Ovary (tissue), 9 donors: ENCODE results near the gene GPR173. TPM values are rescaled to one million over a fixed set of nuclear protein-coding genes. Genes with fewer than 3 reads are reported as not detected.

Experiments used
- DNase-seq, 5 donors: peaks; one replicate each; pipeline ENCODE4 v3.0.0-alpha.2; 2019 to 2020
- H3K27ac ChIP-seq, 2 donors: fragments of 200-600 bp; one replicate each; pipeline versions ENCODE4 v1.5.1 to v1.8.0; 2019 to 2022
- H3K27me3 ChIP-seq: fragments of 200-600 bp; one replicate; pipeline ENCODE4 v1.8.0; 2022
- H3K36me3 ChIP-seq: fragments of 200-600 bp; sonication (generic); one replicate; pipeline ENCODE4 v1.5.1; 2019
- H3K4me1 ChIP-seq: one replicate; pipeline ENCODE4 v1.8.1; 2013; ENCODE audit warnings: mild to moderate bottlenecking, moderate library complexity; ENCODE audit not compliant: insufficient read depth
- H3K4me3 ChIP-seq: fragments of 200-600 bp; sonication (generic); one replicate; pipeline ENCODE4 v1.5.1; 2017
- H3K9me3 ChIP-seq, 2 donors: fragments of 200-600 bp in 1 of 2; sonication (generic) in 1 of 2; one replicate each; pipeline versions ENCODE4 v1.5.1 to v1.8.1; 2013 to 2019; ENCODE audit warnings: mild to moderate bottlenecking in 1 of 2, moderate library complexity in 1 of 2
- CTCF ChIP-seq, 3 donors: fragments of 450-650 bp in 2 of 3; fragments of 200-600 bp in 1 of 3; IDR thresholded peaks; one replicate each; pipeline versions ENCODE4 v1.5.1 to v1.8.0; 2016 to 2022; ENCODE audit warnings: antibody characterized with exemption in 3 of 3, mild to moderate bottlenecking in 1 of 3
- EP300 ChIP-seq: sonication (generic); formaldehyde crosslinking; IDR thresholded peaks from one replicate; pipeline ENCODE4 v1.6.1; 2017; ENCODE audit warnings: antibody characterized with exemption
- POLR2A ChIP-seq: fragments of 450-650 bp; IDR thresholded peaks from one replicate; pipeline ENCODE4 v1.6.1; 2017; ENCODE audit warnings: antibody characterized with exemption, mild to moderate bottlenecking, moderate library complexity
- WGBS, 3 donors: extraction: QIAGEN DNeasy Blood & Tissue Kit in 1 of 3; methylation state at CpG; one replicate each; pipeline versions ENCODE4 v1.1.5 to v1.1.7; 2013 to 2017; 5-methylcytosine and 5-hydroxymethylcytosine counted together
- intact Hi-C, 4 donors: fragments of 100-400 bp; cut with DNase I; formaldehyde crosslinking; loops; one replicate each; pipeline versions ENCODE4 v1.11.0 to v1.15.1; 2022 to 2023
- polyA plus RNA-seq, 2 donors: library from polyadenylated mRNA; stranded (reverse); fragments of 200-250 nt in 1 of 2; fragments of 350-450 nt in 1 of 2; fragmentation: Illumina TruSeq in 1 of 2; extraction: RNeasy Lipid Tissue Mini Kit (QIAGEN cat#74804) in 1 of 2; gene quantifications; one replicate each; pipeline ENCODE4 v1.2.3, GENCODE V29; 2013 to 2014
- total RNA-seq, 7 donors: library from RNA; depleted of rRNA in 2 of 7; stranded (reverse); fragments of >200 nt in 2 of 7; fragmentation: NEBNext Ultra II Directional in 3 of 7; extraction: Animal tissue kit (Norgen Biotek cat#: 25700) in 3 of 7; gene quantifications; one replicate each; pipeline versions ENCODE4 v1.1.0 to v1.2.4, GENCODE V29; 2016 to 2023
- donor health status: DM: no; HTN: no; CAD: no; lungs with moderate emphysema.
- donor health status: DM: no; HTN: no; CAD: no.
- donor health status: Bipolar disorder and iron deficiency.
- donor health status: DM: yes; HTN: yes; CAD: no.
- donor health status: DM: no; HTN: no; CAD: no.
- donor health status: DM: yes; HTN: yes; CAD: no.

GPR173 gene
- total and polyA plus RNA-seq, 9 donors = 2.9 to 15.6 (median 8.3) TPM

DNA sequence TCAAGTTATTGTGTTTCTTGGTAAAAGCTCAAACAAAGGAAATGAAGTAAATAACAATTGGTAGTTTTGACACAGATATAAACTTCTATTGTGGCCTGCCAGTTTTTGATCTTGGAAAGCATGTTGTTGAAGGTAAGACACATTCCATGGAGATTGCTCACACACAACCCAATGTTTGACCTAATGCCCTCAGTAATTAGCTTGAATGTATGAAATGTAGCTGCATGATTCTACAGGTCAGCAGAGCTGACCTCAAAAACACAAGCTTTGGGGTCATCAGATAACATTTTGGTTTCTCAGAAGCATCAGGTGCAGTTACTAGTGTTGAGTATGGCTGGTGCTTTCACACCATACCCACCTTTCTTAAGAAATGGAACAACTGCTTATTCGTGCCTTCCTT lies 16.5 kb downstream of the GPR173 start:
- no peaks in the 10 kb centered on the region for H3K36me3 ChIP-seq
- 55 to 62% (median 58%) methylated on average over 1 of the region's 1 CpG for WGBS, 3 donors
- intact Hi-C loops = no loop called here

DNA sequence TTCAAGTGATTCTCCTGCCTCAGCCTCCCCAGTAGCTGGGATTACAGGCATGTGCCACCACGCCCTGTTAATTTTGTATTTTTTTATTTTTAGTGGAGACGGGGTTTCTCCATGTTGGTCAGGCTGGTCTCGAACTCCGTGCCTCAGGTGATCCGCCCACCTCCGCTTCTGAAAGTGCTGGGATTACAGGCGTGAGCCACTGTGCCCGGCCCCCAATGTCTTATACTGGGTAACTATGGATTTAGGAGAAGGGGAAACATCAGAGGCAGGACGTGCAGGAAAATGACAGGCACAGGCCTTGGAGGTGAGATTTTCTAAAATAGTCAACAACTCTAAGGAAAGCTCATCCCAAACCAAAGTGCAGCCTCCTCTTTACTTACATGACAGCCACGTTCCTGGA lies 22.5 kb downstream of the GPR173 start:
- H3K27ac ChIP-seq = peak overlapping the region in 1 of 2 donors; percentile 91
- 65 to 72% (median 67%) methylated on average over 10 of the region's 10 CpGs for WGBS, 3 donors

More for the DNA sequence above, 16.5 kb downstream of the GPR173 start:
- Histone ChIP-seq H3K4me3 (no peak overlapping the region), H3K27ac (no peak overlapping the region), H3K4me1 (no peaks in the 10 kb centered on the region), H3K9me3 (no peaks in the 10 kb centered on the region), H3K27me3 (no peaks in the 10 kb centered on the region)
- DNase-seq = no peak
- TF ChIP-seq CTCF (IDR thresholded peaks at IDR 0.05) (no peak), EP300 (no peak), POLR2A (no peak)

DNA sequence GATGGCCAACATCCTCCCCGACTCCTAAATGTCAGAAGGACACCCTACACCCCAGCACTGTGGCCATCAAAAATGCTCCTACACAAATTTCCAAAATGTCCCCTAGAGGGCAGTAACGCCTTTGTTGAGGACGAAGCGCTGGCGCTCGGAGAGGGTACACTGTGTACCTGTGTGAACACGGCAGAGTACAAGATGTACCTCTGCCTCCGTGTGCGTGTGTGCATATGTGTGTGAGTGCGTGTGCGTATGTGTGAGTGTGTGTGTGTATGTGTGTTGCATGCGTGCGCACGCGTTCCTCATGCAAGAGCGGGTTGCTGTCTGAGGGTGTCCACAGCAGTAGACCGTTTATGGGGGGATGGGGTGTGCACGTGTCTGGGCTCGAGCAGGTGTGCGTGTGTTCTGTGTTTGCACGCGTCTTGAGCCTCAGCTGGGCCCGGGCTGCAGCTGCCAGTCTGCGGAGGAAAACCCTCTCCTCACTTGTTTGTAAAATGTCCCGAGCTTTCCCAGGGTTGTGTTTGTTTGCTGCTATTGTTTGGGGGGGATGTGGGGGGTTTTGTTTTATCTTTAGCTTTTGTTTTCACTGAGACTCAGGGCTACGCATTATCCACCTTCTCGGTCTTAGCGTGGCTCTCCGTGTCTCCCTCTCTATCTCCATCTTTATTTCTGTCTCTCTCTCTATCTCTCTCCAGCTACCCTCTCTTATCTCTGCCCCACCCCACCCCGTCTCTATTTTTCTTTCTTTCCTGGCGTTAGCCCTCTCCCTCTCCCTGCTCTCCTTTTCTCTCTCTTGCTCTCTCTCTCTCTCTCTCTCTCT lies 23.2 kb downstream of the GPR173 start:
- Histone ChIP-seq H3K4me1 (peaks cover 2% of the 10 kb centered on the region), H3K27ac (peak overlapping the region; percentile 36 to 91), H3K4me3 (peak overlapping the region; percentile 28), H3K27me3 (no peaks in the 10 kb centered on the region), H3K9me3 (no peaks in the 10 kb centered on the region), H3K36me3 (no peaks in the 10 kb centered on the region)
- 8 to 12% (median 9%) methylated on average over 26 to 31 of the region's 31 CpGs for WGBS, 3 donors
- DNase-seq = peak; percentile 69 to 84 (median 75)
- intact Hi-C loops = loop anchor here in 1 of 4 donors (2.0 kb wide), 1 partner anchor 17 kb away; no protein-coding TSS in a partner anchor
- TF ChIP-seq CTCF (IDR thresholded peaks at IDR 0.05) (peak; percentile 40 to 77 (median 72)), POLR2A (peak; percentile 39), EP300 (peak; percentile 99)

More for the DNA sequence above, 22.5 kb downstream of the GPR173 start:
- TF ChIP-seq CTCF (IDR thresholded peaks at IDR 0.05) (no peak), POLR2A (no peak), EP300 (no peak)
- intact Hi-C loops = no loop called here
- no peak for DNase-seq
- Histone ChIP-seq H3K4me1 (peaks cover 2% of the 10 kb centered on the region), H3K36me3 (no peaks in the 10 kb centered on the region), H3K9me3 (no peaks in the 10 kb centered on the region), H3K27me3 (no peaks in the 10 kb centered on the region), H3K4me3 (no peak overlapping the region)

DNA sequence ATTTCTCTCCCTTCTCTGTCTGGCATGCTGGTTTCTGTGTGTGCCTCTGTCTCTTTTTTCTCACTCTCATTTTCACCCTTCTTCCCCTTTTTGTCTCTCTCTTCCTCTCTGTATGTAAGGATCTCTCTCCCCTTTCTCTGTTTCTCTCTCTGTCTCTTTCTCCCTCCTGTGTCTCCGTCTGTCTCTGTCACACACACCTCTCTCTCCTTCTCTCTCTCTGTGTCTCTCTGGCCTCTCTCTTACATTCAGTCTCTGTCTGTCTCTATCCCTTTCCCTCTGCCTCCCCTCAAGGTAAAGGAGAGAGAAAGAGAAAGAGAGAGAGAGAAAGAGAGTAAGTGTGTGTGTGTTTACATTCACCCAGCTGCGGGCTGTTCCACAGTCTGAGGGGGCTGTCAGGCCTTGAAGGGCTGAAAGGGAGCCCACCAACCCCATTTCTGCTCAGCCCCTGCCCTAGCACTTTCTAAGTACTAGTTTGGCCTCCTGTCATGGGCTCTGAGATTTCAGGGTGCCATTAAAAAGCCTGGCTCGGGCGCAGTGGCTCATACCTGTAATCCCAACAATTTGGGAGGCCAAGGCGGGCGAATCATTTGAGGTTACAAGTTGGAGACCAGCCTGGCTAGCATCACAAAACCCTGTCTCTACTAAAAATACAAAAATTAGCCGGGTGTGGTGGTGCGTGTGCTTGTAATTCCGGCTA lies 24.0 kb downstream of the GPR173 start:
- TF ChIP-seq EP300 = no peak
- TF ChIP-seq POLR2A = no peak
- no peak for TF ChIP-seq CTCF (IDR thresholded peaks at IDR 0.05)
- peak overlapping the region; percentile 28 for H3K4me3 ChIP-seq
- 51 to 71% (median 62%) methylated on average over 9 of the region's 9 CpGs for WGBS, 3 donors

More for the DNA sequence above, 24.0 kb downstream of the GPR173 start:
- Histone ChIP-seq H3K27ac (peak overlapping the region; percentile 36 to 91), H3K27me3 (no peaks in the 10 kb centered on the region), H3K36me3 (no peaks in the 10 kb centered on the region), H3K9me3 (no peaks in the 10 kb centered on the region), H3K4me1 (peaks cover 2% of the 10 kb centered on the region)
- intact Hi-C loops = loop anchor here in 1 of 4 donors (2.0 kb wide), 1 partner anchor 16 kb away; no protein-coding TSS in a partner anchor
- DNase-seq = peak in 1 of 5 donors; percentile 42
